ENCODE results near the gene RERG.

The RERG gene

GRCh38 chr12:15183821-15184220, 37.4 kb downstream of the RERG start:
- no peak for DNase-seq

GRCh38 chr12:15181017-15181683, 40.1 kb downstream of the RERG start:
- DNase-seq, result no peak

DNA sequence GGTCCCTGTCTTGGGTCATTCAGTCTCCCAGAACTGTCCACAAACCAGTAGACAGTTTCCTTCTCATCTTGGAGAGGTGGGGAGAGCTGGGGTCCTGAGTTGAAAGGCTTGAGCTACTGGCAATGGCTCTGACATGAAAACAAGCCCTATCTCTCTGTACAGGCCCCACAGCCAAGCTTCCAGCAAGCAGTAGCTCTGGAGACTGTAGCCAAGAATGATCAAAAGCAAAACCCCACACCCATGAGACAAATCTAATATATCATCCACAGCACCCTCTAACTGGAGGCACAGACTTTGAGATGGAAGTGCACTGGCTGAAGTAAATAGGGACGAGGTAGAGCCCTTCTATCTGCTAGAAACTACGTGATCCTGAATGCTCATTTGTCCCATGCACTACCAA, 40.9 kb downstream of the RERG start:
- no peak for DNase-seq

GRCh38 chr12:15179672-15180071, 41.5 kb downstream of the RERG start:
- no peak for DNase-seq

DNA sequence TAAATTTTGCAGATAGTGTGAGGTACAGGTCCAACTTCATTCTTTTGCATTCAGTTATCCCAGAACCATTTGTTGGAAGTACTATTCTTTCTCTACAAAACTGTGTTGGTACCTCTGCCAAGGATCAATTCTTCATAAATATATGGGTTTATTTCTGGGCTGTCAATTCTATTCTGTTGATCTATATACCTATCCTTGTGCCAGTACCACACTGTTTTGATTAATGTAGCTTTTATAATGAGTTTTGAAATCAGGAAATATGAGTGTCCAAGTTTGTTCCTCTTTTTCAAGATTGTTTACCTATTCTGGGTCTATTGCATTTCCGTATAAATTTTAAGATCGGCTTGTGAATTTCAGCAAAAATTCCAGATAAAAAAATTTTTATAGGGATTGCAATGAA, 48.1 kb downstream of the RERG start:
- no peak for DNase-seq

- no peak for DNase-seq
Measured at GRCh38 chr12:15172060-15172822, 49.0 kb downstream of the RERG start.

- no peak for DNase-seq
Measured at GRCh38 chr12:15171012-15171655, 50.1 kb downstream of the RERG start.

GRCh38 chr12:15168026-15168678, 53.1 kb downstream of the RERG start:
- no peak for DNase-seq

- DNase-seq, result no peak
Measured at GRCh38 chr12:15165012-15165659, 56.1 kb downstream of the RERG start.

- no peak for DNase-seq
Measured at GRCh38 chr12:15163030-15163976, 57.9 kb downstream of the RERG start.

DNA sequence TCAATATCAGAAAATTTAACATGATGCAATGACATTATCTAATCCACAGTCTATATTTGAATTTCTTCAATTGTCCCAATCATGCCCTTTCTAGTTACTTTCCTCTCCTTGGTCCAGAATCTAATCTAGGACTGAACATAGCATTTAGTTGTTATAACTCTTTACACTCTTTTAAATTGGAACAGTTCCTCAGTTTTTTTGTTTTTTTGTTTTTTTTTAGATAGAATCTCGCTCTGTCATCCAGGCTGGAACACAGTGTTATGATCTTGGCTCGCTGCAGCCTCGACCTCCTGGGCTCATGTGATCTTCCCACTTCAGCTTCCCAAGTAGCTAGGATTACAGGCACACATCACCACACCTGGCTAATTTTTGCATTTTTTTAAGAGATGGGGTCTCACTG, 63.1 kb downstream of the RERG start:
- no peak for DNase-seq

DNA sequence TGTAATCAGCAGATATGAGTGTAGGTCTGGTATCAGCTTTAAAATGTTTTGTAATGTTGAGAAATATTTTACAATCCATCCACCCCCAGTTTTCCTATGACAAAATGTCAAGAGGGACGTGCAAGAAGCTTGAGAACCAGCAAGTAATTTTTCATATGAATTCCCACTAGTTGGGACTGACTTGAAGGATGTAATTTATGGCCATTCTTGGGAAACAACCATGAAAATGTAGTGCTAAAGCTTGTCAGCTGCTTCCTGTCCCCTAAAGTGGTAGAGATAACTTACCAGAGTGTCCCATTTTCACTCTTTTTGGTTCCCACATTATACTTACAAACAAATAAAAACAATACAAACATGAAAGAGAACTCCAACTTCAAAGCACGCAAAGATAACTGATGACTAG, 63.9 kb downstream of the RERG start:
- DNase-seq, result no peak

GRCh38 chr12:15155271-15155670, 65.9 kb downstream of the RERG start:
- DNase-seq, result no peak

- no peak for DNase-seq
Measured at GRCh38 chr12:15154103-15154502, 67.1 kb downstream of the RERG start.

DNA sequence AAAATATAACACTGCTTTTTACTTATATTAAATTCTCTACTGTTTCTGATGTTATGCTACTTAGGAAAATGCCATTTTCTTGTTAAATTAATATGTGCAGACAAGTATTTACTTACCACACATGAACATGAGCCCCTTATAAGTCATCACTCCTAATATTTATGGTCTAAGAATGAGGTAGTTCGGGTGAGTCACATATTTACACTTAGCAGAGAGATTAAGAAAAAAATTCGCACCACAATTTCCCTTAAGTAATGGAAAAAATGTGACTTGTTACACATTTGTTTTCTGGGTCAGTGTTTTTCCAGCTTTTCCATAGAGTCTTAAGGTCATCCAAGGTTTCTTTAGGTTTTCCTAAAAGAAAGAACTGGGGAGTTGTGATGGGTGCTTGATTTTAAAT, 68.3 kb downstream of the RERG start:
- no peak for DNase-seq

GRCh38 chr12:15152456-15152855, 68.8 kb downstream of the RERG start:
- no peak for DNase-seq

- DNase-seq, result no peak
Measured at GRCh38 chr12:15151161-15152091, 69.8 kb downstream of the RERG start.

DNA sequence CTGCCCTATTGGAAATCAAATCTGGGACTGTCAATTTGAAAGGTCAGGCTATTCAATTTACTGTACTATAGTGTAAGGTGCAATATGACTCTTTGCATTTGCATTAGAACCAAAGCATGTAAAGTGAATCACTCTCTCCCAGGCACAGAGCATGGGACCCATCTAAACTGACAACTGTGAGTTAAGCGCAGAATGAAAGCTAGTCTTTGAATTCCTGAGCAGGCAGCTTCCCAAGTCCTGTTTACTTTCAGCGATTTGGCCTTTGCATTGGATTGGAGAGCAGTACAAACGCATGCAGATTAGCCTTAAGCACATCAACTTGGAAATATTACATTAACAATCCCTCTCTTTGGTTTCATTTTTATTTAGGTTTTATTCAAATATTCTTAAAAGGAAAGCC, 74.6 kb downstream of the RERG start:
- DNase-seq, result no peak

DNA sequence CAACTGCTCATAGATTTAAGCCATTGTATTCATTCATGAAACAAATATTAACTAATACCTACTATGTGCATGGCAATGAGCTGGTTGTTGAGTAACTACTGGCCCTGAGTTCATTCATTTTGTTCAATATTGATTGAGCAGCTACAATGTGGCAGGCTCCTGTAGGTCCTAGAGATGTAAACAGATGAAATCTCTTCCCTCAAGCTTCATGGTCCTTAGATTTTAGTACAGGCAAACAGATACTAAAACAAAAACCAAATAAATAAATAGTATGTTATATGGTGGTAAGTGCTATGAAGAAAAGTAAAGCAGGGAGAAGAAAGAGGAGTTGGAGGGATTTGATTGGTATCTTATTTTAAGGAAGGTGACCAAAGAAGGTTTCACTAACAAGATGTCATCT, 77.8 kb downstream of the RERG start:
- no peak for DNase-seq

DNA sequence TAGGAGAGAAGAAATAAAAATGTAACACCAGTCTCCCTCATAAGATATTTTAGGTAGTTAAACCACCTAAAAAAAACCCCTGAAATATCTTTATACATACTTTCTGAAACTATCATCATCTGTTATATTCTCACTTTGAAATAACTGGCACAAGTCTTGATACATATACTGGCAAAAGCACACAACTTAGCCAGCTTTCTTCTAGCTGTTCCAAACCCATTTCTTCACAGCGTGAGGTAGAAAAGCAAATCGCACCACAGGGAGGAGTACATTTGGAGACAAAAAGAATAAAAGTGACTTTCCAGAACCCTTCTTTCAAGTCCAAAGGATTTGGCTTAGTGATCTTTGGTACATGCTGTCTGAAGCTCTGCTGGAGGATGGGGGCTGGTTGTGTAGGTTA, 78.5 kb downstream of the RERG start:
- no peak for DNase-seq

DNA sequence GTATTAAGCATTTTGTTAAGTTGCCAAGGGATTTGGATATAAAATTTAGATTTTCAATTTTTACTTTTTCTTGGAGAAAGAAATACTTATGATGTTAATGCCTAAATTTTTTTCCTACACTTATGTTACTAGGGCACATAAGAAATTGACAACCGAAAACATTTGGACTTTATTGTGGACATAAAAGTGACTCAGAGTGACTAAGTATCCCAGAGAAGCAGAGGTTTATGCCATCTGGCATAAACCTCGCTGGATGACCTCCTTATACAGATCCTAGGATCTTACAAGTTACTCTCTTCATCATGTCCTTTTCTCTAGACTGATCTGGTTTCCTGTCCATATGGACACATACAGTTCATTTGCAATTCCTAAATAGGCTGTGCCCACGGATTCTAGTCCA, 89.8 kb downstream of the RERG start:
- DNase-seq, result no peak

Data from activated T-cell treated with anti-CD3 and anti-CD28 coated beads, Interleukin-2, amount 50 U/mL, for 48 hours (primary cell).